Measurements from ENCODE around the gene AGAP1. TPM values are rescaled to one million over a fixed set of nuclear protein-coding genes. Genes with fewer than 3 reads are reported as not detected.

AGAP1 gene
- total RNA-seq, 1 donor from 2014 or later, result 43.9 TPM

- DNase-seq (ENCODE audit: low spot score), result no peak
- H3K4me1 Mint-ChIP-seq (ENCODE audit: unreplicated experiment), result peaks cover 2% of the 10 kb centered on the region
- no peak for TF ChIP-seq CTCF (IDR thresholded peaks at IDR 0.05; ENCODE audit: unreplicated experiment)
- no peaks in the 10 kb centered on the region for H3K9me3 Mint-ChIP-seq (ENCODE audit: unreplicated experiment)
- peaks cover 13% of the 10 kb centered on the region for H3K36me3 Mint-ChIP-seq (ENCODE audit: low read depth, unreplicated experiment)
- H3K27me3 Mint-ChIP-seq (ENCODE audit: unreplicated experiment), result peaks cover 6% of the 10 kb centered on the region
- no peak overlapping the region for H3K4me3 Mint-ChIP-seq (ENCODE audit: unreplicated experiment)
- no peak overlapping the region for H3K27ac Mint-ChIP-seq (ENCODE audit: unreplicated experiment)
These were observed 18.2 kb downstream of the AGAP1 start for GRCh38 chr2:235511751-235512698.

GRCh38 chr2:235512699-235513053, 18.8 kb downstream of the AGAP1 start:
- H3K36me3 Mint-ChIP-seq (ENCODE audit: low read depth, unreplicated experiment), result peaks cover 13% of the 10 kb centered on the region
- no peaks in the 10 kb centered on the region for H3K9me3 Mint-ChIP-seq (ENCODE audit: unreplicated experiment)
- H3K27ac Mint-ChIP-seq (ENCODE audit: unreplicated experiment), result no peak overlapping the region
- TF ChIP-seq CTCF (IDR thresholded peaks at IDR 0.05; ENCODE audit: unreplicated experiment), result no peak
- H3K4me1 Mint-ChIP-seq (ENCODE audit: unreplicated experiment), result peaks cover 4% of the 10 kb centered on the region
- H3K27me3 Mint-ChIP-seq (ENCODE audit: unreplicated experiment), result peaks cover 6% of the 10 kb centered on the region
- H3K4me3 Mint-ChIP-seq (ENCODE audit: unreplicated experiment), result no peak overlapping the region
- DNase-seq (ENCODE audit: low spot score), result no peak

GRCh38 chr2:235513984-235514626, 20.3 kb downstream of the AGAP1 start:
- no peak for TF ChIP-seq CTCF (IDR thresholded peaks at IDR 0.05; ENCODE audit: unreplicated experiment)
- Mint-ChIP-seq H3K27me3 (ENCODE audit: unreplicated experiment) (peaks cover 6% of the 10 kb centered on the region), H3K27ac (ENCODE audit: unreplicated experiment) (no peak overlapping the region), H3K4me3 (ENCODE audit: unreplicated experiment) (no peak overlapping the region), H3K4me1 (ENCODE audit: unreplicated experiment) (peaks cover 12% of the 10 kb centered on the region), H3K9me3 (ENCODE audit: unreplicated experiment) (no peaks in the 10 kb centered on the region), H3K36me3 (ENCODE audit: low read depth, unreplicated experiment) (peaks cover 13% of the 10 kb centered on the region)
- DNase-seq (ENCODE audit: low spot score), result no peak

GRCh38 chr2:235514627-235515363, 21.0 kb downstream of the AGAP1 start:
- Mint-ChIP-seq H3K27me3 (ENCODE audit: unreplicated experiment) (peaks cover 6% of the 10 kb centered on the region), H3K27ac (ENCODE audit: unreplicated experiment) (no peak overlapping the region), H3K4me1 (ENCODE audit: unreplicated experiment) (peaks cover 12% of the 10 kb centered on the region), H3K36me3 (ENCODE audit: low read depth, unreplicated experiment) (peaks cover 13% of the 10 kb centered on the region), H3K4me3 (ENCODE audit: unreplicated experiment) (peak overlapping the region; percentile 4), H3K9me3 (ENCODE audit: unreplicated experiment) (no peaks in the 10 kb centered on the region)
- no peak for DNase-seq (ENCODE audit: low spot score)
- TF ChIP-seq CTCF (IDR thresholded peaks at IDR 0.05; ENCODE audit: unreplicated experiment), result no peak
